Right lobe of liver (tissue), 4 donors: ENCODE data around the gene CNOT6.

Source experiments
- CTCF ChIP-seq, 4 donors: fragments of 200-600 bp in 3 of 4; fragments of 450-650 bp in 1 of 4; IDR thresholded peaks; one replicate each; pipeline versions ENCODE4 v1.5.1 to v1.8.0; 2016 to 2022; ENCODE audit warnings: antibody characterized with exemption in 4 of 4, mild to moderate bottlenecking in 2 of 4
- POLR2A ChIP-seq: fragments of 450-650 bp; IDR thresholded peaks from one replicate; pipeline ENCODE4 v1.6.1; 2017; ENCODE audit warnings: antibody characterized with exemption, mild to moderate bottlenecking
- donor health status: DM: no; HTN: no; CAD: no.
- donor health status: DM: no; HTN: no; CAD: no.
- donor health status: DM: no; HTN: yes; CAD: no.

GRCh38 chr5:180553530-180553929 is 59.4 kb downstream of the CNOT6 start:
- TF ChIP-seq CTCF (IDR thresholded peaks at IDR 0.05) (no peak), POLR2A (no peak)
